ENCODE results near the gene SPATA20. TPM values are rescaled to one million over a fixed set of nuclear protein-coding genes. Genes with fewer than 3 reads are reported as not detected.

The SPATA20 gene
- total and polyA plus RNA-seq, 4 donors, result 15.6 to 42.4 (median 19.6) TPM

- H3K4me1 ChIP-seq (ENCODE audit: control insufficient read depth in 4 of 4, insufficient read depth in 4 of 4, low read length in 3 of 4), result peaks cover 0 to 3% (median 0%) of the 10 kb centered on the region in 4 donors
- H3K27ac ChIP-seq (ENCODE audit: low read depth in 1 of 2, low read length in 2 of 2), result no peak overlapping the region
- no peaks in the 10 kb centered on the region for H3K27me3 ChIP-seq (ENCODE audit: control insufficient read depth in 4 of 4, insufficient read depth in 4 of 4, low read length in 3 of 4)
- H3K36me3 ChIP-seq (ENCODE audit: control insufficient read depth in 4 of 4, insufficient read depth in 3 of 4, low read depth in 1 of 4, low read length in 3 of 4), result no peaks in the 10 kb centered on the region
- DNase-seq (ENCODE audit: low spot score), result no peak
- TF ChIP-seq JUND (IDR thresholded peaks at IDR 0.05) (no peak), EGR1 (IDR thresholded peaks at IDR 0.05; ENCODE audit: low read depth in 2 of 2) (no peak), TAF1 (conservative IDR thresholded peaks at IDR 0.05) (no peak), GABPA (IDR thresholded peaks at IDR 0.05 in 1 of 2, conservative IDR thresholded peaks at IDR 0.05 in 1 of 2) (no peak), SP1 (IDR thresholded peaks at IDR 0.05) (no peak), CTCF (IDR thresholded peaks at IDR 0.05; ENCODE audit: low read depth, low read length, missing input control) (no peak), HNF4G (IDR thresholded peaks at IDR 0.05) (no peak), NR2F2 (IDR thresholded peaks at IDR 0.05) (no peak), MAX (IDR thresholded peaks at IDR 0.05) (no peak), ZBTB33 (IDR thresholded peaks at IDR 0.05) (no peak), REST (IDR thresholded peaks at IDR 0.05) (no peak), RXRA (IDR thresholded peaks at IDR 0.05) (no peak), YY1 (IDR thresholded peaks at IDR 0.05) (no peak), FOXA1 (IDR thresholded peaks at IDR 0.05) (no peak)
- 55% methylated on average over 13 of the region's 13 CpGs for WGBS
- H3K9ac ChIP-seq (ENCODE audit: low read depth in 1 of 2, low read length in 2 of 2), result no peak overlapping the region
- H3K4me3 ChIP-seq (ENCODE audit: low read depth in 1 of 3, low read length in 3 of 3), result no peak overlapping the region
- no peaks in the 10 kb centered on the region for H3K9me3 ChIP-seq (ENCODE audit: control insufficient read depth in 4 of 4, low read length in 3 of 4)
Observed at GRCh38 chr17:50604513-50604912, 57.5 kb downstream of the SPATA20 start.

- WGBS, result 81% methylated on average over 10 of the region's 10 CpGs
- Histone ChIP-seq H3K36me3 (ENCODE audit: control insufficient read depth in 4 of 4, insufficient read depth in 3 of 4, low read depth in 1 of 4, low read length in 3 of 4) (no peaks in the 10 kb centered on the region), H3K4me3 (ENCODE audit: low read depth in 1 of 3, low read length in 3 of 3) (no peak overlapping the region), H3K4me1 (ENCODE audit: control insufficient read depth in 4 of 4, insufficient read depth in 4 of 4, low read length in 3 of 4) (peaks cover 0 to 3% (median 0%) of the 10 kb centered on the region in 4 donors), H3K27me3 (ENCODE audit: control insufficient read depth in 4 of 4, insufficient read depth in 4 of 4, low read length in 3 of 4) (no peaks in the 10 kb centered on the region), H3K9me3 (ENCODE audit: control insufficient read depth in 4 of 4, low read length in 3 of 4) (no peaks in the 10 kb centered on the region), H3K9ac (ENCODE audit: low read depth in 1 of 2, low read length in 2 of 2) (no peak overlapping the region), H3K27ac (ENCODE audit: low read depth in 1 of 2, low read length in 2 of 2) (no peak overlapping the region)
- DNase-seq (ENCODE audit: low spot score), result no peak
- TF ChIP-seq FOXA2 (IDR thresholded peaks at IDR 0.05) (no peak), YY1 (IDR thresholded peaks at IDR 0.05) (no peak), FOXA1 (IDR thresholded peaks at IDR 0.05) (no peak), ATF3 (IDR thresholded peaks at IDR 0.05) (no peak), RAD21 (IDR thresholded peaks at IDR 0.05) (no peak), GABPA (IDR thresholded peaks at IDR 0.05 in 1 of 2, conservative IDR thresholded peaks at IDR 0.05 in 1 of 2) (no peak), TAF1 (conservative IDR thresholded peaks at IDR 0.05) (no peak), RXRA (IDR thresholded peaks at IDR 0.05) (no peak), EGR1 (IDR thresholded peaks at IDR 0.05; ENCODE audit: low read depth in 2 of 2) (no peak), CTCF (IDR thresholded peaks at IDR 0.05; ENCODE audit: low read depth, low read length, missing input control) (no peak), ZBTB33 (IDR thresholded peaks at IDR 0.05) (no peak), JUND (IDR thresholded peaks at IDR 0.05) (no peak)
Observed at GRCh38 chr17:50605429-50605828, 58.5 kb downstream of the SPATA20 start.
